Activated CD4-positive, alpha-beta T cell treated with anti-CD3 and anti-CD28 coated beads, Interleukin-2, amount 10 ng/mL, durations not matched to agents 24 days and 14 days (primary cell): ENCODE measurements around the gene THNSL1. TPM values are rescaled to one million over a fixed set of nuclear protein-coding genes. Genes with fewer than 3 reads are reported as not detected.
A peak's percentile ranks its signal among the peaks of the same experiment; 100 is the strongest.

Source experiments
- DNase-seq: peaks from one replicate; pipeline ENCODE4 v3.0.0; 2022
- H3K27ac Mint-ChIP-seq: one replicate; pipeline ENCODE4 v1.8.0; 2022; ENCODE audit warnings: mild to moderate bottlenecking, mixed read lengths
- H3K27me3 Mint-ChIP-seq: one replicate; pipeline ENCODE4 v1.8.0; 2022; ENCODE audit warnings: mixed read lengths
- H3K36me3 Mint-ChIP-seq: one replicate; pipeline ENCODE4 v1.8.0; 2022; ENCODE audit warnings: low read depth, mild to moderate bottlenecking, mixed read lengths
- H3K4me1 Mint-ChIP-seq: one replicate; pipeline ENCODE4 v1.8.0; 2021; ENCODE audit warnings: mixed read lengths
- H3K4me3 Mint-ChIP-seq: one replicate; pipeline ENCODE4 v1.8.0; 2022; ENCODE audit warnings: mild to moderate bottlenecking, moderate library complexity, mixed read lengths
- H3K9me3 Mint-ChIP-seq: one replicate; pipeline ENCODE4 v1.8.0; 2021; ENCODE audit warnings: mixed read lengths
- intact Hi-C: fragments of 100-400 bp; cut with micrococcal nuclease; formaldehyde crosslinking; loops from one replicate; pipeline ENCODE4 v1.15.1; 2023
- total RNA-seq: library from RNA; stranded (reverse); gene quantifications from 2 replicates; pipeline ENCODE4 v1.2.3, GENCODE V29; 2022

Gene THNSL1
- total RNA-seq, 1 donor from 2014 or later, result 3.6 TPM

DNA sequence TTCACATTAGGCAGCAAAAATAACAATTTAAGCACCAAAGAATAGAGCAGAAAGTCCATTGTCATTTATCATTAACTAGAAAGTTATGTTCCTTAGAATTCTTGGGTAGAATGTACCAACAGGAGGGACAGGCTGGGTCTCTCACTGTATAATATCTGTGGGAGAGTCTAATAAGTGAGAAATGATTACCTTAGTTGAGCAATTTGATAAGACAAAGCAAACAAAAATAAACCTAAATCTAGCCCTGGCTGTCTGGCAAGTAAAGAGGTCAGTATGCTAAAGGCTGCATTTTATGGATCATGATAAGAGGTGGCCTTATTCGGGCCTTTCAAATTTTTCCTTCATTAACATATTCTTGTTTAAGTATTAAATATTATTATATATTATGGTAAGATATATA is 35.6 kb downstream of the THNSL1 start:
- DNase-seq, result no peak
- no peaks in the 10 kb centered on the region for H3K36me3 Mint-ChIP-seq
- peaks cover 28% of the 10 kb centered on the region for H3K27me3 Mint-ChIP-seq
- intact Hi-C loops, result no loop called here
- H3K27ac Mint-ChIP-seq, result no peak overlapping the region
- H3K4me1 Mint-ChIP-seq, result no peaks in the 10 kb centered on the region
- H3K4me3 Mint-ChIP-seq, result no peak overlapping the region
- peaks cover 9% of the 10 kb centered on the region for H3K9me3 Mint-ChIP-seq

DNA sequence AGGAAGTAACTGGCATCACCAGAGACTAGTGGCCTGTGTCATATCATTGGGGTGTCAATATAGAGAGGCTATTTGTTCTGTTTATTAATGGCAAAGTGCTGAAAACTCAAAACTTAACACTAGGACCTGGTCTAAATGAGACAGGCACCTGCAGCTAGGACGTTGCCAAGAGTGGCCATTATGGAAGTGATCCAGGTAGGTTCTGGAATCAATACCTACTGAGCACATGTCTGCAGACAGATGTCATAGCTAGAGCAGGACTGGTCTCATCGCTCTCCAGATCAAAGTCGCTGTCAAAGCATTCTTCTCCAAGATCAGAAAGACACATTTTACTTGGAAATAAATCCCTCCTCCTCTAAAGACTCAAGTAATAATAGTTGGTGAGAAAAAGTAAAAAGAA is 40.3 kb downstream of the THNSL1 start:
- no peaks in the 10 kb centered on the region for H3K36me3 Mint-ChIP-seq
- H3K4me1 Mint-ChIP-seq, result peaks cover 7% of the 10 kb centered on the region
- H3K4me3 Mint-ChIP-seq, result no peak overlapping the region
- intact Hi-C loops, result no loop called here
- H3K27me3 Mint-ChIP-seq, result peaks cover 3% of the 10 kb centered on the region
- no peak for DNase-seq
- no peaks in the 10 kb centered on the region for H3K9me3 Mint-ChIP-seq
- H3K27ac Mint-ChIP-seq, result no peak overlapping the region

DNA sequence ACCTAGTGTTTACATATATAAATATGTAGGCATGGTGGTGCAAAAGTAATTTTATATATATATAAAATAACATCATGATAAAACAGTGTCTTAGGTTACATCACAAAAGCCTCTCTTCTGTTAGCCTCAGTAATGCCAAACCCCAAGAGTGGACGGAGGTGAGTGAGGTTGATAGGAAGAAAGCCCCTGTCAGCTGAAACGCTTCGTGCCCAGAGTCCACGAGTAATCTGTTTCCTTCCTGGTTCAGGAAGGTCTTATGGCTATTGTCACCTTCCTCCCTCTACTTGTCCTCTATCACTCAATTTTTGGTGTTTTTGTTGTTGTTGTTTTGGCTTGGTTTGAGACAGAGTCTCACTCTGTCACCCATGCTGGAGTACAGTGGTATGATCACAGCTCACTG is 41.5 kb downstream of the THNSL1 start:
- Mint-ChIP-seq H3K9me3 (no peaks in the 10 kb centered on the region), H3K27me3 (peaks cover 3% of the 10 kb centered on the region), H3K4me1 (peaks cover 15% of the 10 kb centered on the region), H3K36me3 (no peaks in the 10 kb centered on the region), H3K4me3 (no peak overlapping the region), H3K27ac (no peak overlapping the region)
- no peak for DNase-seq
- intact Hi-C loops, result no loop called here

DNA sequence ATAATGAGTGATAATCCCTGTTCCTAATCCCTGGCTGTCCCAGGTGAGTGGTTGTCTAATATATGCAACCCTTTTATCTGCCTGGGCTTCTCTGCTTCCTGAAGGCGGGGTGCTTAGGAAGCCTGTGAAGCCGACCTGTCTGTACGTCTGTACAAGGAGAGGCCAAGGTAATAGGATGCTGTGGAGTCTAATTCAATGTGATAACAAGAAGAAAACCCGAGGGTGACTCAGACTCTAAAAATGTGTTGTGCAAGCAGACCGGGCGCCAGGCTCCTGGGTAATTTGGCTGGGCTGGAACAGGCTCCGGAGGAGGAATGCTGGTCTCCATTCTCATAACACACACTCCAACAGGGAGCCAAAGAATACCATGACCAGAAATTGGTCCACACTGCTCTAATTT is 43.6 kb downstream of the THNSL1 start:
- peaks cover under 1% of the 10 kb centered on the region for H3K36me3 Mint-ChIP-seq
- H3K4me3 Mint-ChIP-seq, result no peak overlapping the region
- no peak for DNase-seq
- peaks cover 3% of the 10 kb centered on the region for H3K27me3 Mint-ChIP-seq
- no peak overlapping the region for H3K27ac Mint-ChIP-seq
- peaks cover 23% of the 10 kb centered on the region for H3K4me1 Mint-ChIP-seq
- no peaks in the 10 kb centered on the region for H3K9me3 Mint-ChIP-seq
- intact Hi-C loops, result loop anchor here (5.0 to 10.0 kb wide), 2 partner anchors 105 to 193 kb away; partner anchors contain the start of gene PRTFDC1

DNA sequence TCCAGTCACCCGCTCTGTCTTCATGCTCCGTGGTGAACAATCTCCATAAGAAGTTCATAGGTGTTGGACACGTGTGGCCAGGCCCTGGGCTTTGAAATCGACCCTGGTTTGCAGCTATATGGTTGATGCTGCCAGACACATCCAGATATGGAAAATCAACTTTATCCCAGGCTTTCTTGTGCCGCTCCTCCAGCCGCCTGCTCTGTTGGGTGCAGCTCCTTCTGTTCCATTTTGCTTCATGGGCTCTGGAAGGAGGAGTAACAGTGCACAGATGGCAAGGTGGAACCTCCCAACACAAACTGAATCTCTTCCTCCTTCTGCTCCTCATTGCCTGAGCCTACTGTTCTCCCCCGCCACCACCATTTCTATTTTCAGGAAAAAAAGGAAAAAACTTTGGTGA is 44.7 kb downstream of the THNSL1 start:
- H3K27me3 Mint-ChIP-seq, result peaks cover 3% of the 10 kb centered on the region
- intact Hi-C loops, result loop anchor here (5.0 to 10.0 kb wide), 2 partner anchors 106 to 194 kb away; partner anchors contain the start of gene PRTFDC1
- H3K4me1 Mint-ChIP-seq, result peaks cover 32% of the 10 kb centered on the region
- H3K9me3 Mint-ChIP-seq, result peaks cover 8% of the 10 kb centered on the region
- no peak overlapping the region for H3K4me3 Mint-ChIP-seq
- peaks cover 2% of the 10 kb centered on the region for H3K36me3 Mint-ChIP-seq
- no peak for DNase-seq
- H3K27ac Mint-ChIP-seq, result peak overlapping the region; percentile 21

DNA sequence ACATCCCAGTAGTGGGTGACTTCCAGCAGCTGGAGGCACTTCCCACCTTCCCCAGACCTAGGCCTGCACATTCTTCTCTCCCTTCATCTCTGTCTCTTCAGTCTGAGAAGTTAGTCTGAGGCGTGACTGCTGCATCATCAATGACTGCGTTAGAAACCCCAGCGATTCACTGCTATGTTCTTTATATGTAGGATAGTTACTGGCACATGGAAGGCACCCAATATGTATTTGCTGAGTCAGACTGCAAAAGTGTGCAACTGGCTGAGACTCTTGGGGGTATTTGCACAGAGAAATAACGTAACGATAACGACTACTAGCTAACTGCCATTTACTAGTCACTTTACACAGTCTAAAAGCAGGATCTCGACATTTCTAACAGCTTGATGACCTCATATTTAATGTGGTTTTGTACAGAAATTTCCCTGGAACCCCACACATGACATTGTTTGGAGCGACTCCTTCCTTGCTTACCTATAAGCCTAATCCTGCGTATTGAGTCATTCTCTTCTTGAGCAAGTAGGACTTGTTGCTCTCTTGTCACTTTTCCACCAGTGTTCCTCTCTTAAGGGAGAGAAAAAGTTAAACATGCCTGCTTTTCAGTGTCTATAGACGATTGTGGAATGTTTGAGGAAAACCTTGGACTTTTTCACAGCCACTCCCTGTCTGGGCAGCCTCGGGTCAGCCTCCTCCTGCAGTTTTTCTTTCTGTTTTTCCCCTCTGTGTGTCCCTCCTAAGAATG is 45.5 kb downstream of the THNSL1 start:
- Mint-ChIP-seq H3K27me3 (peaks cover 2% of the 10 kb centered on the region), H3K27ac (peak overlapping the region; percentile 94), H3K4me1 (peaks cover 32% of the 10 kb centered on the region), H3K9me3 (peaks cover 8% of the 10 kb centered on the region), H3K4me3 (peak overlapping the region; percentile 70), H3K36me3 (peaks cover 2% of the 10 kb centered on the region)
- intact Hi-C loops, result loop anchor here (1.0 to 10.0 kb wide), 4 partner anchors 46 to 459 kb away; partner anchors contain the start of genes ENKUR, PRTFDC1 and THNSL1
- no peak for DNase-seq

DNA sequence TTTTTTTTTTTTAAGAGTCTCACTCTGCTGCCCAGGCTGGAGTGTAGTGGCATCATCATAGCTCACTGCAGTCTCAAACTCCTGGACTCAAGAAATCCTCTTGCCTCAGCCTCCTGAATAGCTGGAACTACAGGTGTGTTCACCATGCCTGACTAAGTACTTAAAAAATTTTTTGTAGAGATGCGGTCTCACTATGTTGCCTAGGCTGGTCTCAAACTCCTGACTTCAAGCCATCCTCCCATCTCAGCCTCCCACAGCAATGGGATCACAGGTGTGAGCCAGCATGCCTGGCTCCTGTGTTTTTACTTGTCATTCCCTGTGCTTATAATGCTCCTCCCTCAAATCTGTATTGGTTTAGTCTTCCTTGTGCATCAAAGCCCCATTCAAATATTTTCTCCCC is 46.7 kb downstream of the THNSL1 start:
- Mint-ChIP-seq H3K27me3 (no peaks in the 10 kb centered on the region), H3K9me3 (peaks cover 8% of the 10 kb centered on the region), H3K36me3 (peaks cover 2% of the 10 kb centered on the region), H3K4me1 (peaks cover 32% of the 10 kb centered on the region), H3K27ac (peak overlapping the region; percentile 29), H3K4me3 (peak overlapping the region; percentile 7)
- intact Hi-C loops, result loop anchor here (5.0 to 10.0 kb wide), 2 partner anchors 108 to 196 kb away; partner anchors contain the start of gene PRTFDC1
- DNase-seq, result no peak

DNA sequence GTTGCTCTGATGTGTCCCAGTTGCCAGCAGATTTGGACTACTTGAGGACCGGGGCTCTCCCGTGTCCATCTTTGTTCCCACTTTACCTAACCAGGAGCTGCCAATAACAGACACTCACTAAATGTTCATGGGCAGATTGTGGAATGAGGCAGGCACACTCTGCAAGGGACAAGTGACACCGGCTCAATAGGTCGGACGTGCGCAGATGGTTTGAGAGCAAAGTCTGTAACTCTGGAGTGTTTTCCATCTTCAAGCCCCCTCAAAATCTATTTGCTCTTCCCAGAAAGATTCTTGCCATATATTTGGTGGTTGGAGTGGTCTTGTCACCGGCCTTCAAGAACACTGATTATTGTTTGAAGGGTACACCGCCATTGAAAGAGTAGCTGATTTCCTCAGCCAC is 47.2 kb downstream of the THNSL1 start:
- Mint-ChIP-seq H3K9me3 (peaks cover 8% of the 10 kb centered on the region), H3K27me3 (no peaks in the 10 kb centered on the region), H3K4me3 (peak overlapping the region; percentile 7), H3K4me1 (peaks cover 34% of the 10 kb centered on the region), H3K36me3 (peaks cover 2% of the 10 kb centered on the region), H3K27ac (peak overlapping the region; percentile 29)
- DNase-seq, result no peak
- intact Hi-C loops, result loop anchor here (5.0 to 10.0 kb wide), 2 partner anchors 109 to 196 kb away; partner anchors contain the start of gene PRTFDC1

DNA sequence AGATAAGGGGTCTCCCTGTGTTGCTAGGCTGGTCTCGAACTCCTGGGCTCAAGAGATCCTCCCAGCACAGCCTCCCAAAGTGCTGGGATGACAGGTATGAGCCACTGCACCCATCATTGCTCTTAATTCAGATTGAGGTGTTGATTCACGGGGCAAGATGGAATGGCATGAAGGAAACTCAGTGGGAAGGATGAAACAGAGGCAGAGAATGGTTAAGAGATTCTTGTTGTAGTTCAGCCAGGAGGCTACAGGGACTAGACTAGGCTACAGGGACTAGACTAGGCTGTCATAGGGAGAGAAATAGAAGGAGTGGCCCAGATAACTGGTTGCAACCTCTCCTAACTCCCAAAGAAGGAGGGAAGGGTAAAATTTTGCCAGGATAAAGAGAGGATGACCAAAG is 48.0 kb downstream of the THNSL1 start:
- Mint-ChIP-seq H3K4me1 (peaks cover 34% of the 10 kb centered on the region), H3K36me3 (peaks cover 2% of the 10 kb centered on the region), H3K27ac (no peak overlapping the region), H3K4me3 (no peak overlapping the region), H3K9me3 (peaks cover 8% of the 10 kb centered on the region), H3K27me3 (no peaks in the 10 kb centered on the region)
- DNase-seq, result no peak
- intact Hi-C loops, result loop anchor here (5.0 to 10.0 kb wide), 2 partner anchors 110 to 197 kb away; partner anchors contain the start of gene PRTFDC1

DNA sequence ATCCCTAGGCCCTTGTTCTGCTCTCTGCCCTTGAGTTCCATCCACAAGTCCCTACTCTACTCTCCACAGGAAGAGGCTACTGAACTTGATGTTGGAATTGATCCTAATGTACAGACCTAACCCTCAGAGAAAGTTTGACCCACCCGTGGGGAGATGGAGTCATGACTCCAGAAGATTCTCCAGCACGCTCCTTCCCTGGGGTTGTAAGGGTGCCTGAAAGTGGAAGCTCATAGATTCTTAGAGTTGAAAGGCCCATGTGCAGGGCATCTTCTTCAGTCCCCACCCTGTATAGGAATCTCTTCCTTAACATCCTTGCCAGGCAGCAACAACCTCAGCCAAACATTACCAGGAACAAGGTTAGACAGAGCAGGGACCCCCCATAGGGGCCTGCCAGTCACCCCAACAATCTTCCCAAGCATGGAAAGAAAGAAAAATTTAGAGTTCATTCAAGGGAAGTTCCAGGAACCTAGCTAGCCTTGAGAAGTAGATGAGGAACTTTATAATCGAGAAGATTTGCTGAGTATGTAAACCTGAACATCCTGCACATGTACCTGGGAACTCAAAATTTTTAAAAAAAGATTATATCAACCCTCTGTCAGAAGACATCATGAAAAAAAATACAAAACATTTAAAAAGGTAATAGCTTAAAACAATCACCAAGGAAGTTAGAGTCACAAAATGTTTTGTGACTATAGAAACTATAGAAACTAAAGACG is 49.5 kb downstream of the THNSL1 start:
- intact Hi-C loops, result loop anchor here (10.0 kb wide), 1 partner anchor 111 kb away; the partner anchor contains the start of gene PRTFDC1
- no peak for DNase-seq
- H3K36me3 Mint-ChIP-seq, result peaks cover 2% of the 10 kb centered on the region
- H3K4me1 Mint-ChIP-seq, result peaks cover 34% of the 10 kb centered on the region
- H3K9me3 Mint-ChIP-seq, result peaks cover 8% of the 10 kb centered on the region
- no peaks in the 10 kb centered on the region for H3K27me3 Mint-ChIP-seq
- H3K27ac Mint-ChIP-seq, result no peak overlapping the region
- H3K4me3 Mint-ChIP-seq, result no peak overlapping the region

DNA sequence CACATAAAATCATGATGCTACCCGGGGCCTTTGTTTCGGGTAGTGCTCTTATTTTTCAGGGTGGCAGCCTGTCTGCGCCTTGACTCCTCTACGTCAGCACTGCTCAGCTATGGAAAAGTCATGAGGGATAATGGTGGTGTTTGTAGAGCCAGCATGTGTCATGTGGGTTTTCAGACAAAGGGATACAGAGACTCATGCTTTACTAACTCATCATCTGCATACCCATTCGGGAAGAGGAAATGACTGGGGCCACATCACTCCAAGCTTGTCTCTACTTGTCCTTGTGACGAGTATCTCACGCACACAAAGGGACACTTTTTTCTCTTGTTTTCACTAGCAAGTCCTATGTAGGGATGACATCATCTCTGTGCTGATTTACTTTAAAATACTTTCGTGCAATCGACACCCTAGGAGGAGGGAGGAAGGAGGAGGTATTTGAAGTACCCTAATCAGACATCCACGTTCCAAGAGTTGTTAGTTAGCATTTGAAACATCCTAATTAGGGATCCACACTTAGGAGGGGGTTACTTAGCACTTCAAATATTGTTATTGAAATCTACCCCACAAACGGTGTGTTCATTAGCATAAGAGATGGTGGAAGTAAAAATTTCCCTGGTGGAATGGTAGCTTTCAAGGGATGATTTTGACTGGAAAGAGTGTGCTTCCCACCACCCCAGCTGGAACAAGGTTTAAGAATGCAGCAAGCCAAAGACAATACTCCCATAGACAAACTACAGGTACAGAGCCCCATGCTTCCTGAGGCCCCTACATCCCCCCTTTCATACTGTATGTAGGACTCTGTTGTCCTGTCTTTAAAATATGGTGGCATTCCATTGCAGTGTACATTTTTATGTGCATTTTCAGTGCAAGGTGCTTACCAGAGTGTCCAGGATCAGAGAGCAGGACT is 52.0 kb downstream of the THNSL1 start:
- H3K9me3 Mint-ChIP-seq, result peaks cover 8% of the 10 kb centered on the region
- peaks cover 2% of the 10 kb centered on the region for H3K36me3 Mint-ChIP-seq
- intact Hi-C loops, result loop anchor here (10.0 kb wide), 1 partner anchor 114 kb away; the partner anchor contains the start of gene PRTFDC1
- H3K4me3 Mint-ChIP-seq, result no peak overlapping the region
- H3K27ac Mint-ChIP-seq, result no peak overlapping the region
- peaks cover 17% of the 10 kb centered on the region for H3K4me1 Mint-ChIP-seq
- DNase-seq, result no peak
- H3K27me3 Mint-ChIP-seq, result peaks cover 3% of the 10 kb centered on the region

DNA sequence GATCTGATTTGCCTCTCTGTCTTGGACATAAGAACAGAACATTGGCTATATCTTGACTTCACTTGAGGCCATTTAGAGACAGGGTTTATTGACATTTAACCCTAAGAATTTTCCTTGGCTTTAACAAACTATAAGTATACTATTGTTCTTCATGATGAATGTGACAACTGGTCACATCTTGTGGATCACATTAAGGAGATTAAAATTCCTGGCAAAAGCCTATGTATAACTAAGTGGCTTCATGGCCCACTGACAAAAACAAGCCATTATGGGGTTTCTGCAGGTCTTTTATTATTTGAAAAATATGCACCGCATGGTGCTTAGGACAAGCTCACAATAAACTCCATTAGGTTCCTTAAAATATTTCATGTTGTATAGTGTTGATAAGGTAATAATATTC is 54.8 kb downstream of the THNSL1 start:
- Mint-ChIP-seq H3K4me3 (no peak overlapping the region), H3K4me1 (peaks cover 2% of the 10 kb centered on the region), H3K9me3 (no peaks in the 10 kb centered on the region), H3K27me3 (peaks cover 14% of the 10 kb centered on the region), H3K27ac (no peak overlapping the region), H3K36me3 (no peaks in the 10 kb centered on the region)
- DNase-seq, result no peak
- intact Hi-C loops, result no loop called here

DNA sequence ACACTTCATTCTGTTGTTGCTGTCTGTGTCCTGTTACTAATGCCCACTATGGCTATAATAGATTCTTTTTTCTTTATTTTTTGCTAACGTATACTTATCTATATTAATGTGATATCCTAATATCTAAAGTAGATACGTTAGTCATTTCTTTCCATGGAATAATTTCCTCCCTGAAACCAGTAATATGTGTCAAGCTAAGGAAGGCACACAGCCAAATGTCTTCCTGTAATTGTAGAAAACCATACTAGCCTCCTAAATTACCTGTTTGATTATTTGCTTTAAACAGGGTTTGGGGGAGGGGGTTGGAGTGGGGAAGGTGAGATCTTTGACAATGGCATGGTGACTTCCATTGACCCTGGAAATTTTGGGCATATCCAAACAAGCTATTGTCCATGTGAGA is 56.4 kb downstream of the THNSL1 start:
- Mint-ChIP-seq H3K4me1 (peaks cover 2% of the 10 kb centered on the region), H3K27ac (no peak overlapping the region), H3K36me3 (no peaks in the 10 kb centered on the region), H3K4me3 (no peak overlapping the region), H3K9me3 (no peaks in the 10 kb centered on the region), H3K27me3 (peaks cover 16% of the 10 kb centered on the region)
- no peak for DNase-seq
- intact Hi-C loops, result no loop called here
